ENCODE results near the gene SDF2. TPM values are rescaled to one million over a fixed set of nuclear protein-coding genes. Genes with fewer than 3 reads are reported as not detected.
A peak's percentile ranks its signal among the peaks of the same experiment; 100 is the strongest.

The SDF2 gene
- total and polyA plus RNA-seq, 10 of the 15 experiments (the other 5 are each of a cell fraction or from before 2014, with no cell fraction given) = 29.8 to 81.0 (median 41.5) TPM

DNA sequence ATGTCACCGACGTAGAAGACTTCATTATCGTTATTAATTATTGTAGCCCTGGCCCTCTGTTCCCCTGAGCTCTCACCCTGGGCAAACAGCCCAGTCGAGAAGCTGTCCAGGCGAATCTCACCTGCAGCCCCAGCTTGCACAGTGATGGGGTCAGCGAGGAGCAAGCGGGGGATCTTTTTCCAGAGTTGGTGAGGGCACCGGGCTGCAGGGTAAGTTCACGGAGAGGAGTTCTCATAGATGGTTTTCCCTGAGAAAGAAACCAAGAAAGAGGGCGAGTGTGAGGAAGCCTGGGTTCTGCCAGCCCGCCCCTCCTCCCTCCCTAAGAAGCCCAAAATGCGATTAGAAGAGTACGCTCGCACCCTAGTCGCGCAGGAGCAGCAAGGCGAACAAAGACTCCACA, 63.3 kb downstream of the SDF2 start:
- Histone ChIP-seq H4K20me1 (ENCODE audit: control insufficient read depth, insufficient read depth) (no peaks in the 10 kb centered on the region), H3K9me3 (replicated peaks; ENCODE audit: control insufficient read depth, insufficient read depth, low read length) (no peaks in the 10 kb centered on the region), H3K4me1 (ENCODE audit: control insufficient read depth, insufficient read depth, low read length) (peaks cover 5% of the 10 kb centered on the region), H3K4me3 (peak overlapping the region; percentile 98), H3K36me3 (ENCODE audit: control insufficient read depth in 2 of 2, insufficient read depth in 2 of 2, low read length in 1 of 2) (peaks cover 0 to 4% of the 10 kb centered on the region in 2 experiments; a peak in 1 of 4 replicates), H3K27ac (ENCODE audit: control insufficient read depth, insufficient read depth) (peak overlapping the region; percentile 94), H2AFZ (ENCODE audit: control insufficient read depth, low read depth, low read length) (peak overlapping the region; percentile 82), H3K4me2 (ENCODE audit: control insufficient read depth, insufficient read depth) (peak overlapping the region; percentile 95), H3K27me3 (replicated peaks in 1 of 2; ENCODE audit: control insufficient read depth in 2 of 2, insufficient read depth in 2 of 2, low read length in 1 of 2) (no peaks in the 10 kb centered on the region), H3K9ac (ENCODE audit: control insufficient read depth, insufficient read depth, low read length) (peak overlapping the region; percentile 97), H3K79me2 (ENCODE audit: control insufficient read depth, insufficient read depth, low read length) (peaks cover 21% of the 10 kb centered on the region)
- intact Hi-C loops (cut with micrococcal nuclease; ENCODE audit: unreplicated experiment) (loop anchor here (2.0 kb wide), 3 partner anchors 22 to 50 kb away; partner anchors contain the start of genes ALDOC and BLTP2), in situ Hi-C loops (cut with MboI) (no loop called here)
- DNase-seq (ENCODE audit: low read depth, low spot score) (no peak), ATAC-seq (peak; percentile 3; the same call in 2 of the 3 replicates), FAIRE-seq (no peak)
- 2% methylated on average over 17 of the region's 17 CpGs for WGBS (ENCODE audit: insufficient coverage, insufficient replicate concordance, low lambda C conversion rate, missing lambda C conversion rate)
- SMC1A ChIA-PET (ENCODE audit: uncharacterized antibody, unreplicated experiment) = interaction anchor here (1.0 to 2.9 kb wide), 8 partner anchors 16 to 351 kb away, joined by 3 to 25 read pairs (median 8); partner anchors contain the start of genes ALDOC, PIGS and UNC119
- CTCF ChIA-PET = interaction anchor here (0.6 to 5.9 kb wide), 12 partner anchors 13 to 129 kb away, joined by 3 to 51 read pairs (median 5); partner anchors contain the start of genes ALDOC and RSKR
- POLR2A ChIA-PET = interaction anchor here (0.9 to 5.4 kb wide), 15 partner anchors 9 to 121 kb away, joined by 3 to 56 read pairs (median 4); partner anchors contain the start of genes ALDOC, PIGS, PROCA1 and RPL23A
- TSS peak; percentile 75 for BruUV-seq (replicated peaks)
- TF ChIP-seq MTA2 (IDR thresholded peaks at IDR 0.05; ENCODE audit: low read depth) = no peak
- TF ChIP-seq, protein P1, sequence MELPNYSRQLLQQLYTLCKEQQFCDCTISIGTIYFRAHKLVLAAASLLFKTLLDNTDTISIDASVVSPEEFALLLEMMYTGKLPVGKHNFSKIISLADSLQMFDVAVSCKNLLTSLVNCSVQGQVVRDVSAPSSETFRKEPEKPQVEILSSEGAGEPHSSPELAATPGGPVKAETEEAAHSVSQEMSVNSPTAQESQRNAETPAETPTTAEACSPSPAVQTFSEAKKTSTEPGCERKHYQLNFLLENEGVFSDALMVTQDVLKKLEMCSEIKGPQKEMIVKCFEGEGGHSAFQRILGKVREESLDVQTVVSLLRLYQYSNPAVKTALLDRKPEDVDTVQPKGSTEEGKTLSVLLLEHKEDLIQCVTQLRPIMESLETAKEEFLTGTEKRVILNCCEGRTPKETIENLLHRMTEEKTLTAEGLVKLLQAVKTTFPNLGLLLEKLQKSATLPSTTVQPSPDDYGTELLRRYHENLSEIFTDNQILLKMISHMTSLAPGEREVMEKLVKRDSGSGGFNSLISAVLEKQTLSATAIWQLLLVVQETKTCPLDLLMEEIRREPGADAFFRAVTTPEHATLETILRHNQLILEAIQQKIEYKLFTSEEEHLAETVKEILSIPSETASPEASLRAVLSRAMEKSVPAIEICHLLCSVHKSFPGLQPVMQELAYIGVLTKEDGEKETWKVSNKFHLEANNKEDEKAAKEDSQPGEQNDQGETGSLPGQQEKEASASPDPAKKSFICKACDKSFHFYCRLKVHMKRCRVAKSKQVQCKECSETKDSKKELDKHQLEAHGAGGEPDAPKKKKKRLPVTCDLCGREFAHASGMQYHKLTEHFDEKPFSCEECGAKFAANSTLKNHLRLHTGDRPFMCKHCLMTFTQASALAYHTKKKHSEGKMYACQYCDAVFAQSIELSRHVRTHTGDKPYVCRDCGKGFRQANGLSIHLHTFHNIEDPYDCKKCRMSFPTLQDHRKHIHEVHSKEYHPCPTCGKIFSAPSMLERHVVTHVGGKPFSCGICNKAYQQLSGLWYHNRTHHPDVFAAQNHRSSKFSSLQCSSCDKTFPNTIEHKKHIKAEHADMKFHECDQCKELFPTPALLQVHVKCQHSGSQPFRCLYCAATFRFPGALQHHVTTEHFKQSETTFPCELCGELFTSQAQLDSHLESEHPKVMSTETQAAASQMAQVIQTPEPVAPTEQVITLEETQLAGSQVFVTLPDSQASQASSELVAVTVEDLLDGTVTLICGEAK (IDR thresholded peaks at IDR 0.05; ENCODE audit: borderline replicate concordance) = no peak
- no peak for TF ChIP-seq ESRRA (IDR thresholded peaks at IDR 0.05; ENCODE audit: low read length)
- TF ChIP-seq JUND (IDR thresholded peaks at IDR 0.05; ENCODE audit: low read depth, low read length) = no peak
- no peak for TF ChIP-seq ATF7 (IDR thresholded peaks at IDR 0.05; ENCODE audit: low read depth)
- TF ChIP-seq, protein P2, sequence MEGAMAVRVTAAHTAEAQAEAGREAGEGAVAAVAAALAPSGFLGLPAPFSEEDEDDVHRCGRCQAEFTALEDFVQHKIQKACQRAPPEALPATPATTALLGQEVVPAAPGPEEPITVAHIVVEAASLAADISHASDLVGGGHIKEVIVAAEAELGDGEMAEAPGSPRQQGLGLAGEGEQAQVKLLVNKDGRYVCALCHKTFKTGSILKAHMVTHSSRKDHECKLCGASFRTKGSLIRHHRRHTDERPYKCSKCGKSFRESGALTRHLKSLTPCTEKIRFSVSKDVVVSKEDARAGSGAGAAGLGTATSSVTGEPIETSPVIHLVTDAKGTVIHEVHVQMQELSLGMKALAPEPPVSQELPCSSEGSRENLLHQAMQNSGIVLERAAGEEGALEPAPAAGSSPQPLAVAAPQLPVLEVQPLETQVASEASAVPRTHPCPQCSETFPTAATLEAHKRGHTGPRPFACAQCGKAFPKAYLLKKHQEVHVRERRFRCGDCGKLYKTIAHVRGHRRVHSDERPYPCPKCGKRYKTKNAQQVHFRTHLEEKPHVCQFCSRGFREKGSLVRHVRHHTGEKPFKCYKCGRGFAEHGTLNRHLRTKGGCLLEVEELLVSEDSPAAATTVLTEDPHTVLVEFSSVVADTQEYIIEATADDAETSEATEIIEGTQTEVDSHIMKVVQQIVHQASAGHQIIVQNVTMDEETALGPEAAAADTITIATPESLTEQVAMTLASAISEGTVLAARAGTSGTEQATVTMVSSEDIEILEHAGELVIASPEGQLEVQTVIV (IDR thresholded peaks at IDR 0.05; ENCODE audit: borderline replicate concordance, partially characterized antibody) = no peak
- no peak for TF ChIP-seq PML (IDR thresholded peaks at IDR 0.05; ENCODE audit: low read length)
- RAD21 ChIA-PET (ENCODE audit: unreplicated experiment) = interaction anchor here (0.8 to 2.9 kb wide), 3 partner anchors 11 to 27 kb away, joined by 4 to 24 read pairs (median 4); partner anchors contain the start of genes ALDOC and PIGS

Other genes starting within 250 kb of the SDF2 start
Only the 7 nearest of the 19 such genes appear.
- gene SPAG5, start 62.9 kb downstream of the SDF2 start, total RNA-seq (2014; rRNA removed) = 101 and 102 TPM in 2 replicates
- gene SPAG5, start 62.9 kb downstream of the SDF2 start, total RNA-seq (2014; rRNA removed; fragmentation: Illumina TruSeq; extraction: Trizol) = 108 TPM in 2 replicates
- gene SPAG5, start 62.9 kb downstream of the SDF2 start, total RNA-seq (2021) = 103 TPM in 2 replicates
- 161 and 166 TPM in 2 replicates for gene SPAG5, start 62.9 kb downstream of the SDF2 start, polyA plus RNA-seq (2011; rRNA removed)
- gene SPAG5, start 62.9 kb downstream of the SDF2 start, polyA plus RNA-seq (2014; fragmentation: Illumina TruSeq; extraction: Trizol) = 96.2 and 101 TPM in 2 replicates
- 100 to 1,000 TPM in 1 of 2 experiments, 10 to 100 TPM in 1; 73.5 to 139 TPM for gene SPAG5, start 62.9 kb downstream of the SDF2 start, polyA plus RNA-seq (2014; fragmentation: Nextera tagmentation; extraction: Ambion mirVana)
- 84.4 and 86.9 TPM in 2 replicates for gene SPAG5, start 62.9 kb downstream of the SDF2 start, polyA plus RNA-seq (2014; rRNA removed)
- 100 to 1,000 TPM; 167 to 171 TPM for gene SPAG5, start 62.9 kb downstream of the SDF2 start, polyA plus RNA-seq (2016; fragmentation: Nextera tagmentation; extraction: Ambion mirVana)
- gene RSKR, start 47.7 kb downstream of the SDF2 start, total RNA-seq (2014; rRNA removed) = 8.5 and 9.2 TPM in 2 replicates
- gene RSKR, start 47.7 kb downstream of the SDF2 start, total RNA-seq (2014; rRNA removed; fragmentation: Illumina TruSeq; extraction: Trizol) = 8.4 and 9.0 TPM in 2 replicates
- 11.3 and 13.0 TPM in 2 replicates for gene RSKR, start 47.7 kb downstream of the SDF2 start, total RNA-seq (2021)
- gene RSKR, start 47.7 kb downstream of the SDF2 start, polyA plus RNA-seq (2011; rRNA removed) = 18.6 and 22.4 TPM in 2 replicates
- gene RSKR, start 47.7 kb downstream of the SDF2 start, polyA plus RNA-seq (2014; fragmentation: Illumina TruSeq; extraction: Trizol) = 12.7 and 13.9 TPM in 2 replicates
- 1 to 10 TPM in 1 of 2 experiments, under 1 TPM in 1; 0.52 to 1.0 TPM for gene RSKR, start 47.7 kb downstream of the SDF2 start, polyA plus RNA-seq (2014; fragmentation: Nextera tagmentation; extraction: Ambion mirVana)
- 13.2 and 18.0 TPM in 2 replicates for gene RSKR, start 47.7 kb downstream of the SDF2 start, polyA plus RNA-seq (2014; rRNA removed)
- 1 to 10 TPM; 1.7 to 3.6 TPM for gene RSKR, start 47.7 kb downstream of the SDF2 start, polyA plus RNA-seq (2016; fragmentation: Nextera tagmentation; extraction: Ambion mirVana)
- gene BLTP2, start 16.7 kb downstream of the SDF2 start, total RNA-seq (2014; rRNA removed) = 116 and 120 TPM in 2 replicates
- 88.7 and 90.4 TPM in 2 replicates for gene BLTP2, start 16.7 kb downstream of the SDF2 start, total RNA-seq (2014; rRNA removed; fragmentation: Illumina TruSeq; extraction: Trizol)
- gene BLTP2, start 16.7 kb downstream of the SDF2 start, total RNA-seq (2021) = 128 and 151 TPM in 2 replicates
- gene BLTP2, start 16.7 kb downstream of the SDF2 start, polyA plus RNA-seq (2011; rRNA removed) = 82.3 and 134 TPM in 2 replicates
- gene BLTP2, start 16.7 kb downstream of the SDF2 start, polyA plus RNA-seq (2014; fragmentation: Illumina TruSeq; extraction: Trizol) = 73.8 and 76.2 TPM in 2 replicates
- 10 to 100 TPM; 14.2 to 16.9 TPM for gene BLTP2, start 16.7 kb downstream of the SDF2 start, polyA plus RNA-seq (2014; fragmentation: Nextera tagmentation; extraction: Ambion mirVana)
- 80.0 and 89.3 TPM in 2 replicates for gene BLTP2, start 16.7 kb downstream of the SDF2 start, polyA plus RNA-seq (2014; rRNA removed)
- 10 to 100 TPM; 67.2 to 71.5 TPM for gene BLTP2, start 16.7 kb downstream of the SDF2 start, polyA plus RNA-seq (2016; fragmentation: Nextera tagmentation; extraction: Ambion mirVana)
- gene SUPT6H, start 299 bp upstream of the SDF2 start, total RNA-seq (2014; rRNA removed) = 40.7 and 50.1 TPM in 2 replicates
- 33.0 and 33.8 TPM in 2 replicates for gene SUPT6H, start 299 bp upstream of the SDF2 start, total RNA-seq (2014; rRNA removed; fragmentation: Illumina TruSeq; extraction: Trizol)
- 52.7 and 58.8 TPM in 2 replicates for gene SUPT6H, start 299 bp upstream of the SDF2 start, total RNA-seq (2021)
- gene SUPT6H, start 299 bp upstream of the SDF2 start, polyA plus RNA-seq (2011; rRNA removed) = 25.2 and 41.5 TPM in 2 replicates
- gene SUPT6H, start 299 bp upstream of the SDF2 start, polyA plus RNA-seq (2014; fragmentation: Illumina TruSeq; extraction: Trizol) = 55.1 and 58.8 TPM in 2 replicates
- 1 to 10 TPM; 1.7 to 2.4 TPM for gene SUPT6H, start 299 bp upstream of the SDF2 start, polyA plus RNA-seq (2014; fragmentation: Nextera tagmentation; extraction: Ambion mirVana)
- 44.3 and 51.9 TPM in 2 replicates for gene SUPT6H, start 299 bp upstream of the SDF2 start, polyA plus RNA-seq (2014; rRNA removed)
- gene SUPT6H, start 299 bp upstream of the SDF2 start, polyA plus RNA-seq (2016; fragmentation: Nextera tagmentation; extraction: Ambion mirVana) = 10 to 100 TPM; 32.5 to 33.9 TPM
- gene PROCA1, start 50.0 kb upstream of the SDF2 start, total RNA-seq (2014; rRNA removed) = 1.1 and 1.5 TPM in 2 replicates
- gene PROCA1, start 50.0 kb upstream of the SDF2 start, total RNA-seq (2014; rRNA removed; fragmentation: Illumina TruSeq; extraction: Trizol) = 1.5 and 2.6 TPM in 2 replicates
- 1.5 and 2.4 TPM in 2 replicates for gene PROCA1, start 50.0 kb upstream of the SDF2 start, total RNA-seq (2021)
- 0.99 and 1.4 TPM in 2 replicates for gene PROCA1, start 50.0 kb upstream of the SDF2 start, polyA plus RNA-seq (2011; rRNA removed)
- gene PROCA1, start 50.0 kb upstream of the SDF2 start, polyA plus RNA-seq (2014; fragmentation: Illumina TruSeq; extraction: Trizol) = 1.2 and 2.0 TPM in 2 replicates
- gene PROCA1, start 50.0 kb upstream of the SDF2 start, polyA plus RNA-seq (2014; fragmentation: Nextera tagmentation; extraction: Ambion mirVana) = under 1 TPM; 0.35 to 0.40 TPM
- gene PROCA1, start 50.0 kb upstream of the SDF2 start, polyA plus RNA-seq (2014; rRNA removed) = 2.1 and 4.8 TPM in 2 replicates
- gene PROCA1, start 50.0 kb upstream of the SDF2 start, polyA plus RNA-seq (2016; fragmentation: Nextera tagmentation; extraction: Ambion mirVana) = under 1 TPM; 0.59 to 0.83 TPM
- gene RAB34, start 56.0 kb upstream of the SDF2 start, total RNA-seq (2014; rRNA removed) = 40.2 and 46.4 TPM in 2 replicates
- 24.2 and 26.9 TPM in 2 replicates for gene RAB34, start 56.0 kb upstream of the SDF2 start, total RNA-seq (2014; rRNA removed; fragmentation: Illumina TruSeq; extraction: Trizol)
- 28.8 and 33.0 TPM in 2 replicates for gene RAB34, start 56.0 kb upstream of the SDF2 start, total RNA-seq (2021)
- 0.16 and 0.37 TPM in 2 replicates for gene RAB34, start 56.0 kb upstream of the SDF2 start, polyA plus RNA-seq (2011; rRNA removed)
- gene RAB34, start 56.0 kb upstream of the SDF2 start, polyA plus RNA-seq (2014; fragmentation: Illumina TruSeq; extraction: Trizol) = 35.7 and 39.0 TPM in 2 replicates
- gene RAB34, start 56.0 kb upstream of the SDF2 start, polyA plus RNA-seq (2014; fragmentation: Nextera tagmentation; extraction: Ambion mirVana) = 10 to 100 TPM; 14.4 to 32.6 TPM
- 37.5 and 47.7 TPM in 2 replicates for gene RAB34, start 56.0 kb upstream of the SDF2 start, polyA plus RNA-seq (2014; rRNA removed)
- gene RAB34, start 56.0 kb upstream of the SDF2 start, polyA plus RNA-seq (2016; fragmentation: Nextera tagmentation; extraction: Ambion mirVana) = 10 to 100 TPM; 30.9 to 37.4 TPM
- 1,231 and 1,339 TPM in 2 replicates for gene RPL23A, start 58.1 kb upstream of the SDF2 start, total RNA-seq (2014; rRNA removed)
- gene RPL23A, start 58.1 kb upstream of the SDF2 start, total RNA-seq (2014; rRNA removed; fragmentation: Illumina TruSeq; extraction: Trizol) = 1,926 and 2,065 TPM in 2 replicates
- 2,908 and 3,018 TPM in 2 replicates for gene RPL23A, start 58.1 kb upstream of the SDF2 start, total RNA-seq (2021)
- 2,740 and 3,357 TPM in 2 replicates for gene RPL23A, start 58.1 kb upstream of the SDF2 start, polyA plus RNA-seq (2011; rRNA removed)
- 1,904 and 2,135 TPM in 2 replicates for gene RPL23A, start 58.1 kb upstream of the SDF2 start, polyA plus RNA-seq (2014; fragmentation: Illumina TruSeq; extraction: Trizol)
- gene RPL23A, start 58.1 kb upstream of the SDF2 start, polyA plus RNA-seq (2014; fragmentation: Nextera tagmentation; extraction: Ambion mirVana) = over 10,000 TPM in 1 of 2 experiments, 1,000 to 10,000 TPM in 1; 8,970 to 10,319 TPM
- 1,318 and 1,377 TPM in 2 replicates for gene RPL23A, start 58.1 kb upstream of the SDF2 start, polyA plus RNA-seq (2014; rRNA removed)
- gene RPL23A, start 58.1 kb upstream of the SDF2 start, polyA plus RNA-seq (2016; fragmentation: Nextera tagmentation; extraction: Ambion mirVana) = 1,000 to 10,000 TPM; 2,984 to 3,180 TPM

All from GM12878 (cell line).